Measurements from ENCODE around the gene RALGPS2. TPM values are rescaled to one million over a fixed set of nuclear protein-coding genes. Genes with fewer than 3 reads are reported as not detected.

The RALGPS2 gene, protein sequence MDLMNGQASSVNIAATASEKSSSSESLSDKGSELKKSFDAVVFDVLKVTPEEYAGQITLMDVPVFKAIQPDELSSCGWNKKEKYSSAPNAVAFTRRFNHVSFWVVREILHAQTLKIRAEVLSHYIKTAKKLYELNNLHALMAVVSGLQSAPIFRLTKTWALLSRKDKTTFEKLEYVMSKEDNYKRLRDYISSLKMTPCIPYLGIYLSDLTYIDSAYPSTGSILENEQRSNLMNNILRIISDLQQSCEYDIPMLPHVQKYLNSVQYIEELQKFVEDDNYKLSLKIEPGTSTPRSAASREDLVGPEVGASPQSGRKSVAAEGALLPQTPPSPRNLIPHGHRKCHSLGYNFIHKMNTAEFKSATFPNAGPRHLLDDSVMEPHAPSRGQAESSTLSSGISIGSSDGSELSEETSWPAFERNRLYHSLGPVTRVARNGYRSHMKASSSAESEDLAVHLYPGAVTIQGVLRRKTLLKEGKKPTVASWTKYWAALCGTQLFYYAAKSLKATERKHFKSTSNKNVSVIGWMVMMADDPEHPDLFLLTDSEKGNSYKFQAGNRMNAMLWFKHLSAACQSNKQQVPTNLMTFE
- total RNA-seq (2022; extraction: Qiagen RNA extraction; ENCODE audit: low read depth), result 10.9 to 25.1 TPM (median 19.9 TPM) in 5 replicates

DNA sequence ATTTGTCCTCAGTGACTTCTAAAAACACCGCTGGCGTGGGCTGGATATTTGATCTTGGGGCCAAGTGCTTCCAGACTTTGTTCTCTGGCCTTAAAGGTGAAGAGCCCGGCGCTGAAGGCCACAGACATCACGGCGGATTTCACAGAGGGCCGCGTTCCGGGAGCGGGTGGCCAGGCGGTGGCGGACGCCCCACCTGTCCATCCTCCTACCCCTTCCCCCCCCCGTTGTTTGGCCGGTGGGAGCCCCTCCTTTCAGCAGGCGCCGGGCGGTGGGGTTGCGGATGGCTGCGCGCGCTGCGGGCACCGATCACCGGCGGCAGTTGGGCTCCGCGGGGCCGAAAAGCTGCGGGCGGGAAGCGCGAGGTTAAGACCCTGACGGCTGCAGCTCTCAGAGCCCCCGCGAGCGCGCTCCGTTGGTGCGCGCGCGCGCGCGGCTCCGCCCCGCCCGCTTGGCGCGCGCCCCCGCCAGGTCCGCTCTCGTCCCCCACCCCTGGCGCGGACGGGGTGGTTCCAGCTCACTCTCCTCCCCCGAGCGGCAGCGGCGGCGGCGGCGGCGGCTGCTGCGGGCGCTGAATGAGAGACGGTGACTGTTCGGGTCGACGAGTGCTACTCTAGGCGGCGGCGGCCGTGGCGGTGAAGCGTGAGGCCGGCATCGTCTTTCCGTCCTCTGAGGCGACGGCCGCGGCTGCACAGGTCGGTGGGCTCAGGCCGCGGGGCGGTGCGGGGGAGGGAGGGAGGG is at the start of gene RALGPS2:
RALGPS2 (plus strand) TSS at position 517 of the 738 bp plus-strand sequence. CDS start 51,521 bp downstream, outside the sequence.

DNA sequence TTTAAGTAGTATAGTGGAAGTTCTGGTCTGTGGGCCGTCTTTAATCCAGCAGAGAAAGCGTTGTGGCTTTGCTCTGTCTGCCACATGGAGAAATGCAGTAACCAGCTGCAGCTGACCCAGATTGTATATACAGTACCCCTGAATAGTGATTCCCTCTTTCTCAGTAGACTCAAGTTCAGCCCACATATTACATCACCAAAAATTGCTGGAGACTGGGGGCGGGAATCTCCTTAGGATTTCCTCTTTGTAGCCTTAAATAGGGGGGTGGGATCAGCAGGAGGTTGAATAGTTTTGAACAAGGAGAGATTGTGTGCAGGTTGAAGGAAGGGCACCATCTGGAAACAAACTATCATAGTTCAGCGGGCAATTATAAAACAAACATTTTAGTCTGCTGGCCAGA is 145.9 kb downstream of the RALGPS2 start, which contains the start of gene ANGPTL1:
ANGPTL1 (minus strand) TSS at position 134 of the 400 bp plus-strand sequence. CDS start 5,301 bp downstream, outside the sequence.

Other genes starting within 250 kb of the RALGPS2 start
- not detected in 5 replicates for gene CLEC20A, start 228.3 kb upstream of the RALGPS2 start, total RNA-seq (2022; extraction: Qiagen RNA extraction; ENCODE audit: low read depth)
- 0.03 TPM in 1 of 5 replicates, not detected in the others for gene TEX35, start 212.1 kb upstream of the RALGPS2 start, total RNA-seq (2022; extraction: Qiagen RNA extraction; ENCODE audit: low read depth)
- gene ANGPTL1, start 145.8 kb downstream of the RALGPS2 start, total RNA-seq (2022; extraction: Qiagen RNA extraction; ENCODE audit: low read depth), result not detected in 5 replicates

All from A549 treated with CpdA at 1 μM for 4 hours (cell line).